ENCODE measurements around the gene PARVB. TPM values are rescaled to one million over a fixed set of nuclear protein-coding genes. Genes with fewer than 3 reads are reported as not detected.

PARVB gene
- total RNA-seq, 2 donors from 2014 or later = 95.5 to 113 TPM

DNA sequence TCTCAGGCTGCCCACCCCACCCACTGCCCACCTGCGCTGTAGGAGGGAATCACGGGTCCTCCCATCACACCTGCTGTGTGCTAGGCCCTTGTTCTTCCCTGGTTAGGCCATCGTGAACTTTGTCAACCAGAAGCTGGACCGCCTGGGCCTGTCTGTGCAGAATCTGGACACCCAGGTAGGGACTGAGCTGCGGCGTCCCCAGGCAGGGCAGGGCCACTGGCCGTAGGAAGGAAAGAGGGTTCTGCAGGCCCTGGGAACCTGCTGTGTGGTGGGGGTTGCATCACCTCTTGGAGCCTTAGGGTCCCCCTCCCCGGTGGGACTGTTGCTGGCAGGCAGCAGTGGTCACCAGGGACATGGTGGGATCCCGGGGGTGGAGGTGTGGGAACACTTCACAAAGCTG, 172.1 kb downstream of the PARVB start:
- ATAC-seq = no peak
- no peak for DNase-seq
- intact Hi-C loops (cut with DNase I) = no loop called here

DNA sequence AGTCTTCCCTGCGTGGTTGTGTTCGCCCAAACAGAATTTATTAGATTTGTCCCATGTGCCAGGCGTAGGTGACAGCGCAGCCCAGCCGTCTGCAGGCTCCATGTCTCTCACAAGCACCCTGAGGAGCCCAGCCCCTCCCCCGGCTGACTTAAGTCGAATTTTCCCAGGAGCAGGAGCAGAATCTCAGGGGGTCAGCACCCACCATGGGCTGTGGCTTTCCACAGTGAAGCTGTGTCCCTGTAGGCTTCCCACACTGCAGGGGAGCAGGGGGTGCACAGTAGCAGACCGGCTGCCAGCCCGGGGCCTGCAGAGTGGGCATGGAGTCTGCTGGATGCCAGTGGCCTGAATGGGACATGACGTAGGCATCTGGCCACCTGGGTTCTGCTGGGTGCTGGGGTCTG, 172.6 kb downstream of the PARVB start:
- DNase-seq (no peak), ATAC-seq (no peak)
- intact Hi-C loops (cut with DNase I) = no loop called here

DNA sequence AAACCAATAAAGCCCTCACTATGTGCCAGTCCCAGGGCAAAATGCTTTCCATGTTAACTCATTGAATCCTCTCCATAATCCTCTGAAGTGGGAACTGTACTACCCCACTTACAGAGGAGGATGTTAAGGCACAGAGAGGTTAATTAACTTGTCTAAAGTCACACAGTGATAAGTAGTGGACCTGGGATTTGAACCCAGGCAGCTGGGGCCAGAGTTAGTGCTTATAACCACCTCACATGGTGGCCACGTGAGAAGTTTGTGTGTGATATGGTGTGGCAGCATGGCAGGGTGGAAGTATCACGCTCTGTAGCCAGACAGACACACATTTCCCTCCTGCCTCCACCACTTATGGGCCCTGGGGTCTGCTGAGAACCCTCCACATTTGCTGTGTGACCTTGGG, 173.2 kb downstream of the PARVB start:
- ATAC-seq (no peak), DNase-seq (no peak)
- intact Hi-C loops (cut with DNase I) = no loop called here

DNA sequence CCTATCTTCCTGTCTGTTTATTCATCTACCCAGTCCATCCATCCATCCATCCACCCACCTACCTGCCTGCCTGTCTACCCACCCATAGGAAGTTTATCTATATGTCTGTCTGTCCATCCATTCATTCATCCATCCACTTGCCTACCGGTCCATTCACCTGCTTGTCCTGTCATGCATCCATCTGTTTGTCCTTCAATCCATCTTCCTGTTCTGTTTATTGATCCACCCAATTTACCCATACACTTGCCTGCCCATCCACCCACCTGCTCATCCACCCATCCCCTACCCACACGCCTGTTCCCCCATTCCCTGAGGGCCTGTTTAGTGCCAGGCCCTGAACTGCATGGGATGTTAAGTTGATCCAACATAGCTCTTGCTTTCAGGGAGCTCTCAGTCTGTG, 175.1 kb downstream of the PARVB start:
- no peak for DNase-seq
- ATAC-seq = no peak
- intact Hi-C loops (cut with DNase I) = no loop called here

DNA sequence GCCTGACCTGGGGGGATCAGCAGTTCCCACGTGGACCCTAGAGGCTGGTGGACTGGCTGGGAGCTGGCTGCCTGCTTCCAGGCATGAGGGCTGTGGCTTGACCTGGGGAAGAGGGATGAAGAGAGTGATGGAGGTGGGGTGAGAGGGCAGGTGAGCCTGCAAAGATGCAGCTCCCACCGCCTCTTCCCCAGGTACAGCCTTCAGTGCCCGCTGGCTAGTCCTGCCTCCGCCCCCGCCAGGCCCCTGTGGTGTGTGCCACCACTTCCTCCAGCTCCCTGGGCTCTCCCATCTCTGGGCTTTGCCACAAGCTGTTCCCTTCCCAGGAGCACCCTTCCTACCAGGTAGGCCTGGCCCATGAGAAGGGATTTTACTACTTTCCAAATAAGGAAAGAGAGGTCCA, 175.8 kb downstream of the PARVB start:
- DNase-seq (no peak), ATAC-seq (no peak)
- intact Hi-C loops (cut with DNase I) = no loop called here

DNA sequence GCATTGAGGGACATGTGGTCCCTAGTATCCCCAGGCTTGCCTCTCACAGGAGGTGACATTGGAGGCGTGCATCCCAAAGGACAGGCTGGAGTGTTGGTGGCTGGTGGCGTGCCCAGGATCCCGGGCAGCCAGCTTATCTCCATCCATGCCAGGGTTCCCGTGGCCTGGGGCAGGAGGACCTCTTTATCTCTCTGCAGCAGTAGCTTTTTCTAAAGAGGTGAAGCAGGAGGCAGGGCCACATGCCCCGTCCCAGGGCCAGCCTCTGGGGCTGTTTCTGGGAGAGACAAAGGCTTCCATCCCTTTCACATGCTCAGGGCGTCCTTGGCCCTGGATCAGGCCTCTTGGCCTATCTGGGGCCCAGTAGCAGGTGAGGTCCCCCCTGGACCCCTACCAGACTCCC, 176.3 kb downstream of the PARVB start:
- intact Hi-C loops (cut with DNase I) = no loop called here
- DNase-seq (no peak), ATAC-seq (no peak)

DNA sequence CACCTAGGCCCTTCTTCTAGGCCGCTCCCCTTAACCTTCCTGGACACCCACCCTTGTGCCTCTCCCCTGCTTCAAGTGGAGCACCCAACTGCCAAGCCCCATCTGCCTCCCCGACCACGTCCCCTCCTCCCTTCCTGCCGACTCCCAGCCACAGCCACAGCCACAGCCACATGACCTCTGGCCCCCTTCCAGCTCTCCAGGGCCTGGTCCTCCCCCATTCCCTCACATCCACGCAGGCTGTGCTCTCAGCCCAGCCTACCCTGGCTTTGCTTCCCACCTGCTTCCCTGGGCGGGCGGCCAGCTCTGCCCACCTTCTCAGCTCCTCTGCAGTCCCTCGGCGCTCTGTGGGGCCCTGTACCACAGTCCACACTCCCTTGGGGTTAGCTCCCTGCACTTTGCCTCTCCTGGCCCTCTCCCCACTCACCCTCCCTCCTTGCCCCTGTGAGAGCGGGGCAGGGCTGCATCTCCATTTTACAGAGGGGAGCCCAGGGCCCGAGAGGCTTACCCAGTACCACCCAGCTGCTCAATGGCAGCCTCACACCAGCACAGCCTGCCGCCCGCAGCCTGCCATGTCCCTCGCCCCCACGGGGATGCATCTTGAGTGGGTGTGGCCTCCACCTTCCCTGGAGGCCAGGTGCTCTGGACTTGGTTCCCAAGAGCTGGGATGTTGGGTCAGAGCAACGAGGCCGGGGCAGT, 176.9 kb downstream of the PARVB start:
- ATAC-seq = no peak
- intact Hi-C loops (cut with DNase I) = no loop called here
- DNase-seq = no peak

DNA sequence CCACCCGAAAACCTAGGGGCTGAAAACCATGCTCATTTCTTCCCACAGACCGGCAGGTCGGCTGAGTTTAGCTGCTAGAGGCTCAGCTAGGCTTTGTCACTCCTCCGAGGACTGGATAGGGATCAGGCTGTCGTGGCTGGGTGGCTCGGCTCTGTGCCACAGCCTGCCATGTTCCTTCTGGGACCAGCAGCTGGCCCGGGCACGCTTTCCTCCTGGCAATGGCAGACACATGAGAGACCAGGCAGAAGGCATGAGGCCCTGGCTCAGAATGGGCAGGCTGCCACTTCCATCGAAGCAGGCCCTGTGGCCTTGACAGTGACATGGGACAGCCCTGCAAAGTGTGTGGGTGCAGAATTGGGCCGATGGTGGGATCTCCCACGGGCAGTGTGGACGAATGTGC, 177.6 kb downstream of the PARVB start:
- intact Hi-C loops (cut with DNase I) = no loop called here
- ATAC-seq (peak in 1 of 2 donors; percentile 34), DNase-seq (no peak)

DNA sequence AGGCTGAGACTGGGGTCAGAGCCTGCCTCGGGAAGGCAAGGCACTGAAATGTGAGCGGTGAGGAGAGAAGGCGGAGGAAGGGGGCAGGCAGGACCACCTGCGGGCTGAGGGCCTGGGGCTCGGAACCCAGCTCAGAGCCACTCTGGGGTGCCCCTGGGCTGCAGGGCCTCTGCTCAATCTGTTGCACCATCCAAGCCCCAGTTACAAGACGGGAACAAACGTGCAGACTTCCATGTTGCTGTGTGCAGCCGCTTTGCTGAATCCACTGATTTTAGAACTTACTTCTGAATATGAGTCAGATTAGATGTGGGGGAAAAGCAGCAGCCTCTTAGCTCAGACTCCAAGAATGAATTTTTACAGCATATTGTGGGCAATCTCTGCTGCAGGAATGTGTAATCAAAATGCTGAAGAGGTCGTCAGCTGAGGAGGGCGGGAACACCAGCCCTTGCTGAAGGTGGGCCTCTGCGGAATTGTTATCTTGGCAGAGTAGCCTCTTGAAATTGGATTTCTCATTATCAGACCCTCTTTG, 178.2 kb downstream of the PARVB start:
- ATAC-seq = peak in 1 of 2 donors; percentile 41
- intact Hi-C loops (cut with DNase I) = no loop called here

DNA sequence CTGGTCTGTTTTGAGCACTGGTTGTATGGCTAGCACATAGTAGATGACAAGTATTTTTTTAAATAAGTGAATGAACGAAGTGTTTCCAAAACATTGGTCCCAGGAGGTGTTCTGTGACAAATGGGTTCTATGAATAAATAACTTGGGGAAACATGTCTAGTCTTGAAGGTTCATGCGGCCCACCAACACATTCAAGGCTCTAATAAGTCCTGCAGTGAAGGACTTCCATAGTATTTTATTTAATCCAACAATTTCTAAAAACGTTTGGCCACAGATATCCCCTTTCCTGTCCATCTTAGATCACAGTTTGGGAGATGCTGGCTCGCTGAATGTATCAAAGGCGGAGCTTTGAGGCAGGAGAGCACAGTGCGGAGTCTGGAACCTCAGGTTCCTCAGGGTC, 179.1 kb downstream of the PARVB start:
- intact Hi-C loops (cut with DNase I) = no loop called here
- no peak for DNase-seq
- no peak for ATAC-seq

More for the DNA sequence above, 178.2 kb downstream of the PARVB start:
- no peak for DNase-seq

DNA sequence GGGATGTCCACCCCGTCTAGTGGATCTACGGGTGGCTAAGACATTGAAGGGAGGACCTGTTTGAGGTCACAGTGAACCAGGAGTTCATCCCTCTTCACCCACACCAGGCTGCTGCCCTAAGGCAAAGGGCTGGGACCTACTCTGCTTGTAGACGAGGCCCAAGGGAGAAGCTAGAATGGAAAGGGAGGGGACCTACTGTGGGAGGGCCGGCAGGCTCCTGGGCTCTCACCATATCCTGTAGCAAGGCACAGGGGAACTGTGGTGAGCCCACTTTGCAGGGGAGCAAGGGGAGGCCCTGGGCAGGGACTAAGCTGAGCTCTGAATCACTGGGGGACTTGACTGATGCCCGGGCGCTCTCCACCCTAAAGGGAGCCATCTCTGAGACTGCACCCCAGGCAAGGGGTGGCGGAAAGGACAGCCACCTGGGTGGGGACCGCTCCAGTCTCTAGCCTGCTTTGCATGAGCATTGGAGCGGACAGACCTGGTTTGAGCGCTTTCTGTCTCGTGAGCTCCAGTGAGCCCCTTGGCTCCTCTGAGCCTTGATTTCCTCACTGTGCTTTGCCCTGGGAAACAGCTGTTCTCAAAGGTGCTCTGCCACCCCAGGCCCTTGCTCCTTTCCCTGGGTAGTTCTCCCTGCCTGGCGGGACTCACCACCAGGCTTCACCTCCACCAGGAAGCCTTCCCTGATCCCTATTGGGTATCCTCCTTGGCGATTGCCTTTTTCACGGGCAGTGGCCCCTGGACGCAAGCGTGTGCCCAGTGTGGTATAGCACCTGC, 180.8 kb downstream of the PARVB start:
- no peak for ATAC-seq
- DNase-seq = no peak
- intact Hi-C loops (cut with DNase I) = no loop called here

DNA sequence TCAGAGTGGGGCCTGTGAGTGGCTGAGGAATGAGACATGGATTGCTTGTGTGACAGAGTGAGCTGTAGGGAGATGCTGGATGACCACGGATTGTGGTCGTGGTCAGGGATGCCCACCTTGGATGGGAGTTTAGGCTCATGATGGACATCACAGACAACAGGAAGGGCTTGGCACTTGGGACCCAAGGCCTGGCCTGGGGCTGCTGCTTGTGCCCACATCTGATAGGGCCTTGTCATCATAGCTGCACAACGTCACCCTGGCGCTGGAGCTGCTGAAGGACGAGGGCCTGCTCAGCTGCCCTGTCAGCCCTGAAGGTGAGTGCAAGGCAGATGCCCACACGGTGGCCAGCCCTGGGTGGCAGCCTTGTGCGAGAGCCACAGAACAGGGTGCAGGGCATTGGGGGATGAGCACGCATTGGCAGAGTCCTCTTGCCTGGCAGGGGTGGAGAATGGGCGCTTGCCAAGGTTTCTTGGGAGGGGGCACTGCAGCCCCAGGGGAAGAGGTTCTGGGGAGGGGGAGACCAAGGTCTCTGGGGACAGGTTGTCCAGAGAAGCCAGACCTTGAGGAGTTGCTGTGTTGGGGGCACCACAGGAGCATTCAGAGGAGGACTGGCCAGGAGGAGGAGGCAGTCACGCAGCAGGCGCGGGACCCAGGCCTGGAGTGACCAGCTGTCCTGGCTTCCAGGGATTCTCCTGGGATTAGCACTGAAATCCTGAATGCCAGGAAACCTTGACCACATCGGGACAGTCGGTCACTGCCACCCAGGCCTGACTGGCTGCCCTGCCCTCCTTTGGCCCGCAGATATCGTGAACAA, 181.6 kb downstream of the PARVB start:
- intact Hi-C loops (cut with DNase I) = no loop called here
- no peak for ATAC-seq
- no peak for DNase-seq

DNA sequence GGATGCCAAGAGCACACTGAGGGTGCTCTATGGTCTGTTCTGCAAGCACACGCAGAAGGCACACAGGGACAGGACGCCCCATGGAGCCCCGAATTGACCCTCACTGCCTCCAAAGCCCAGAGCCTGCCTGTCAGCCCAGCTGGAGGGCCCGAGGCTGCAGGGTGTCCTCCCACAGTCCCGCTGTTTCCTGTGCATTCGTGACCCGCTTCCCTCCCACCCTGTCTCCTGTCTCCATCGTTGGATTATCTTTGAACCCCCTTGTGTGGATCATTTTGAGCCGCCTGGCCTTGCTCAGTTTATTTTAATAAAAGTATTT, 182.2 kb downstream of the PARVB start:
- ATAC-seq = no peak

DNA sequence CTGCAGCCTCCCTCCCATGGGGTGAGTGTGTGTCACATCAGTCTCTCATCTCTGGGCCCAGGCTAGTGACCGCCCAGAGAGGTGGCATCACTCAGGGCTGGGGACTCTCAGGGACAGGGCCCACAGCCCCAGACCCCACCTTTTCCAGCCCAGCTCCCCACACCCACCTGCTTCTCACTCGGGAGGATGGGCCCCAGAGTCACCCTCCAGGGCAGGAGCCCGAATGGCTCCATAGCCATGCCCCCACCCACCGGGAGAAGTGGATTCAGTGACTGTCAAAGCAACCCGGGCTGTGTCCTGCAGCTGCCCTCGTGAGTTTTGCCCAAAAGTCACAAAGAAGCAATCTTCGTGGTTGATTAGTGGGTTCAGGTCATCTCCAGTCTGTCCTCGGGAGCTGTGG, 182.6 kb downstream of the PARVB start:
- ATAC-seq (no peak), DNase-seq (no peak)
- intact Hi-C loops (cut with DNase I) = no loop called here

More for the DNA sequence above, 182.2 kb downstream of the PARVB start:
- DNase-seq = no peak
- intact Hi-C loops (cut with DNase I) = no loop called here

DNA sequence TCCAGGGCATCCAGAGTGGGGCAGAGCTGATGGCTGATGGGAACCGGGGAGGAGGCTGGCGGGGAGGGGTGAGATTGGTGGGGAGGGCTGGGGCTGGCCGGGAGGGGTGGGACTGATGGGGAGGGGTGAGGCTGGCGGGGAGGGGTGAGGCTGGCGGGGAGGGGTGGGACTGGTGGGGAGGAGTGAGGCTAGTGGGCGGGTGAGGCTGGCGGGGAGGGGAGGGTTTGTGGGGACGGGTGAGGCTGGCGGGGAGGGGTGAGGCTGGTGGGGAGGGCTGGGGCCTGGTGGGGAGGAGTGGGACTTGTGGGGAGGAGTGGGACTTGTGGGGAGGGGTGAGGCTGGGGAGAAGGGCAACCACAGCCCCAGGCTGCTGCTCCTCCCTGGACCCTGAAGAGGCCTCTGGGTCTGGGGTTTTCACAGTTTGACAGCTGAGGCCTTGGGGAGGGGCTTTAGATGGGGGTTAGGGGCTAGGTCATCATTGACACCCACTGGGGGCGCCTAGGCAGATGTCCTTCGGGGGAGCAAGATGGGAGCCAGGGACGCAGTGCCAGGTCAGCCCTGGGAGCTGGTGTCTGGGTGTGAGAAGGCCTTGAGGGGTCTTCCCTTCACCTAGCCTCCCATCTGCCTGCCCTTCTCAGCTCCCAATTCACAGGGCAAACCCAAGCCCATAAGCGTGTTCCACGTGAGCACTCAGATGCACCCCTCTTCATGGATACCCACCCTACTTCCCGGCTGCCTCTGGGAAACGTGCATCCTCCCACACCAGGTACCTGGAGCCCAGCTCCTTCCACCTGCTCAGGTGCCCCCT, 183.3 kb downstream of the PARVB start:
- intact Hi-C loops (cut with DNase I) = no loop called here
- no peak for ATAC-seq
- DNase-seq = no peak

DNA sequence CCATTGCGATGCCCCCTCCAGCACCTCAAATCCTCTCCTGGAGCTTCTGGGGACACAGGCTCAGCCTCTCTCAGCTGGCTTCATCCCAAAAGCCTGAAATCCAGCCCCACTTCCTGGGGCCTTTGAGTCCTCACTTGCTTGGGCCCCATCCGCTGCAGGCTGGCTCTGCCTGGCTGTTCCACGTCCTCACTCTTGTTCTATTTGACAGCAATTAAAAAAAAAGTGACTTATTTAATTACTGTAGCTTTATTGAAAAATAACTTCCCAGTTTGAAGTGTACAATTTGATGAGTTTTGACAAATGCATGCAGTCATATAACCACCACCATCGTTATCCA, 183.8 kb downstream of the PARVB start:
- no peak for ATAC-seq
- intact Hi-C loops (cut with DNase I) = no loop called here
- no peak for DNase-seq

DNA sequence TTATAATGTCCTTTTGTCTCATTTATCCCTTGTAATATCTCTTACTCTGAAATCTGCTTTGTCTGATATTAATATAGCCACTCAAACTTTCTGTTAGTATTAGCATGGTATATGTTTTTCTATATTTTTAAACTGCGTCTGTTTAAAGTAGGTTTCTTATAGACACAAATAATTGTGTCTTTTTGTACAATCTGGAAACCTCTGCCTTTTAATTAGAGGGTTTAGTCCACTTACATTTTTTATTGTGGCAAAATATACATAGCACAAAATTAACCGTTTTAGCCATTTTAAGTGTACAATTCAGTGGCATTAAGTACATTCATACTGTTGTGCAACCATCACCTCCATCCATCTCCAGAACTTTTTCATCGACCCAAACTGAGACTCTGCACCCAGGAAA, 185.2 kb downstream of the PARVB start:
- ATAC-seq = no peak
- DNase-seq = no peak
- intact Hi-C loops (cut with DNase I) = no loop called here

DNA sequence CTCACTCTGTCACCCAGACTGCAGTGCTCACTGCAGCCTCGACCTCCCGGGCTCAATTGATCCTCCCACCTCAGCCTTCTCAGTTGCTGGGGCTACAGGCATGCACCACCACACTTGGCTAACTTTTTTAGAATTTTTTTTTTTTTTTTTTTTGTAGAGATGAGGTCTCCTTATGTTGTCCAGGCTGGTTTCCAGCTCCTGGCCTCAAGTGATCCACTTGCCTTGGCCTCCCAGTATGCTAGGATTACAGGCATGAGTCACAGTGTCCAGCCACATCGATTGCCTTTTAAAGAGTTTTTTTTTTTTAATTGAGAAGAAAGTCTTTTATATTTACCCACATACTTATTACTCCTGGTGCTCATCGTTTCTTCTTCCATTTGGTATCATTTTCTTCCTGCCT, 186.6 kb downstream of the PARVB start:
- DNase-seq (no peak), ATAC-seq (no peak)
- intact Hi-C loops (cut with DNase I) = no loop called here

DNA sequence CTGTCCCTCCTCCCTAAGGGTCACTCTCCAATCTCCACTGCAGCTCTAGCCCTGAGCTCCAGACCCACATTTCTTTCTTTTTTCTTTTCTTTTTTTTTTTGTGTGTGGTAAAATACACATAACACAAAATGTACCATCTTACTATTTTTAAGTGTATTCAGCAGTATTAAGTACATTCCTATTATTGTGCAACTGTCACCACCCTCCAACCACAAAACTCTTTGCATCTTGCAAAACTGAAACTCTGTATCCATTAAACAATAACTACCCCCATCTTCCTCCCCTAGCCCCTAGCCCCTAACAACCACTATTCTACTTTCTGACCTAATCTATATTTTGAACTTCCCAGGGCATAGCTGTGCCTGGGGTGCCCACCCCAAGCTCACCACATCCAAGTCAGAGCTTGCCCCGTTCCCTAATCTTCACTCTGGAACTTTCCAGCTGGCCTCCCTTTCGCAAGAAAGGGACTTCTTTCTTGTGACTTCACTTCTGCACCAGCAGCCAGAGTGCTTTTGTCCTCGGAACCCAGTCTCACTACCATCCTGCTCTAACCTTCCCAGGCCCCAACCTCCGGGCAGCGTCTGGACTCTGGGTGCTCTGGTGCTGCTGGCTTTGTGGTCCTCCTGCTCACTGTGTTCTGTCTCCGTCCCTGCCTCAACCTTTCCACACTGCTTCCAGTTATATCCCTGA, 187.3 kb downstream of the PARVB start:
- ATAC-seq = peak in 1 of 2 donors; percentile 27
- intact Hi-C loops (cut with DNase I) = no loop called here
- no peak for DNase-seq
